NCI-H2171 (cell line): ENCODE data around the gene SLC25A1.

Experiments
- DNase-seq: peaks from one replicate; lab custom pipeline; 2025; lab: John Stamatoyannopoulos, UW

The SLC25A1 gene

GRCh38 chr22:19178657-19179496, at the start of gene SLC25A1:
Gene SLC25A1, minus strand, starts transcription at chr22:19178736. Its CDS starts 63 bp downstream, at chr22:19178673.
- peak; percentile 91 for DNase-seq

GRCh38 chr22:19228179-19228578, 49.6 kb upstream of the SLC25A1 start:
- DNase-seq = no peak

- no peak for DNase-seq
Measured at GRCh38 chr22:19226428-19226827, 47.9 kb upstream of the SLC25A1 start.

GRCh38 chr22:19225560-19225959, 47.0 kb upstream of the SLC25A1 start:
- DNase-seq = no peak

- DNase-seq = no peak
Measured at GRCh38 chr22:19224985-19225384, 46.4 kb upstream of the SLC25A1 start.

- DNase-seq = no peak
Measured at GRCh38 chr22:19224557-19224956, 46.0 kb upstream of the SLC25A1 start.

- no peak for DNase-seq
Measured at GRCh38 chr22:19223617-19224016, 45.1 kb upstream of the SLC25A1 start.

GRCh38 chr22:19223110-19223509, 44.6 kb upstream of the SLC25A1 start:
- no peak for DNase-seq

- no peak for DNase-seq
Measured at GRCh38 chr22:19222242-19223005, 43.9 kb upstream of the SLC25A1 start.

- DNase-seq = no peak
Measured at GRCh38 chr22:19220867-19221266, 42.3 kb upstream of the SLC25A1 start.

- no peak for DNase-seq
Measured at GRCh38 chr22:19218541-19219233, 40.2 kb upstream of the SLC25A1 start.

- DNase-seq = no peak
Measured at GRCh38 chr22:19216579-19216978, 38.0 kb upstream of the SLC25A1 start.

- DNase-seq = no peak
Measured at GRCh38 chr22:19215360-19215759, 36.8 kb upstream of the SLC25A1 start.

GRCh38 chr22:19214078-19214473, 35.5 kb upstream of the SLC25A1 start:
- DNase-seq = no peak

- no peak for DNase-seq
Measured at GRCh38 chr22:19213442-19214077, 35.0 kb upstream of the SLC25A1 start.

- no peak for DNase-seq
Measured at GRCh38 chr22:19213001-19213400, 34.5 kb upstream of the SLC25A1 start.

GRCh38 chr22:19212302-19212870, 33.9 kb upstream of the SLC25A1 start:
- DNase-seq = no peak

GRCh38 chr22:19210188-19210587, 31.7 kb upstream of the SLC25A1 start:
- DNase-seq = no peak

- DNase-seq = no peak
Measured at GRCh38 chr22:19208287-19208847, 29.8 kb upstream of the SLC25A1 start.

GRCh38 chr22:19207884-19208283, 29.3 kb upstream of the SLC25A1 start:
- DNase-seq = no peak

GRCh38 chr22:19207401-19207808, 28.9 kb upstream of the SLC25A1 start:
- no peak for DNase-seq
